H1 (cell line): ENCODE data around the gene NMU. TPM values are rescaled to one million over a fixed set of nuclear protein-coding genes. Genes with fewer than 3 reads are reported as not detected.

Experiments
- CTCF ChIA-PET: fragments of 300-600 bp; sonication (Branson Sonifier 250); formaldehyde crosslinking; loops from one replicate; lab custom pipeline; 2021; ENCODE audit not compliant: partially characterized antibody; lab: Charles Lee
- POLR2A ChIA-PET: fragments of 300-600 bp; sonication (Branson Sonifier 250); formaldehyde crosslinking; loops from one replicate; lab custom pipeline; 2021; ENCODE audit warnings: inconsistent platforms; ENCODE audit not compliant: partially characterized antibody; lab: Charles Lee
- DNase-seq, 2 experiments: peaks; one replicate each; pipeline versions ENCODE4 v3.0.0 to v3.0.0-alpha.2; 2010 to 2022; ENCODE audit warnings: low spot score in 2 of 2, low read depth in 1 of 2, mixed read lengths in 1 of 2
- FAIRE-seq: peaks from 2 replicates; lab custom pipeline; 2011; peaks lifted over from hg19 to GRCh38; lab: Jason Lieb, UNC
- H2AFZ ChIP-seq: 2 replicates; pipeline ENCODE4 v1.8.1; 2012; ENCODE audit warnings: low read length, inconsistent platforms
- H2AK5ac ChIP-seq: 2 replicates; pipeline ENCODE4 v1.6.1; 2013; ENCODE audit warnings: low read depth, low read length
- H2BK120ac ChIP-seq: replicated peaks from 2 replicates; pipeline ENCODE3; 2013; ENCODE audit warnings: low read depth, low read length, inconsistent platforms
- H2BK12ac ChIP-seq: 2 replicates; pipeline ENCODE4 v1.6.1; 2013; ENCODE audit warnings: low read depth, low read length
- H2BK15ac ChIP-seq: 2 replicates; pipeline ENCODE4 v1.6.1; 2013; ENCODE audit warnings: low read length
- H2BK20ac ChIP-seq: 2 replicates; pipeline ENCODE4 v1.6.1; 2013; ENCODE audit warnings: low read length
- H2BK5ac ChIP-seq: 2 replicates; pipeline ENCODE4 v1.6.1; 2013; ENCODE audit warnings: low read depth, low read length
- H3K14ac ChIP-seq: 2 replicates; pipeline ENCODE4 v1.6.1; 2013; ENCODE audit warnings: inconsistent platforms; ENCODE audit not compliant: insufficient read length
- H3K18ac ChIP-seq: 2 replicates; pipeline ENCODE4 v1.6.1; 2013; ENCODE audit warnings: low read length; ENCODE audit errors: extremely low read depth
- H3K23ac ChIP-seq: 2 replicates; pipeline ENCODE4 v1.6.1; 2013; ENCODE audit warnings: inconsistent platforms; ENCODE audit not compliant: insufficient read length
- H3K23me2 ChIP-seq: 2 replicates; pipeline ENCODE4 v1.6.1; 2013; ENCODE audit warnings: low read depth, low read length
- H3K27ac ChIP-seq: 2 replicates; pipeline ENCODE4 v1.6.1; 2011; ENCODE audit warnings: low read depth, low read length, inconsistent platforms
- H3K27me3 ChIP-seq, 4 experiments: replicated peaks in 1 of 4; 1 replicate in 1 of 4; 2 replicates in 3 of 4; pipeline versions ENCODE4 v1.6.1 to v1.8.1; 2011 to 2013; ENCODE audit warnings: low read length in 3 of 4, mild to moderate bottlenecking in 3 of 4, inconsistent platforms in 2 of 4, mixed read lengths in 2 of 4, moderate library complexity in 1 of 4; ENCODE audit not compliant: control insufficient read depth in 3 of 4, insufficient read depth in 3 of 4; ENCODE audit errors: extremely low read depth in 1 of 4
- H3K36me3 ChIP-seq, 4 experiments: 2 replicates each; pipeline versions ENCODE4 v1.6.1 to v1.8.1; 2011 to 2013; ENCODE audit warnings: mild to moderate bottlenecking in 4 of 4, low read length in 3 of 4, moderate library complexity in 2 of 4, control low read depth in 1 of 4, inconsistent platforms in 1 of 4; ENCODE audit not compliant: insufficient read depth in 4 of 4, control insufficient read depth in 2 of 4
- H3K4ac ChIP-seq: replicated peaks from 2 replicates; pipeline ENCODE3; 2013; ENCODE audit warnings: low read length, low read depth, mixed read lengths, inconsistent platforms; ENCODE audit not compliant: insufficient read length
- H3K4me1 ChIP-seq, 4 experiments: replicated peaks in 1 of 4; 1 replicate in 1 of 4; 2 replicates in 3 of 4; pipeline versions ENCODE4 v1.6.1 to v1.8.1; 2011 to 2013; ENCODE audit warnings: low read length in 3 of 4, inconsistent platforms in 2 of 4, mixed read lengths in 1 of 4; ENCODE audit not compliant: insufficient read depth in 4 of 4, control insufficient read depth in 3 of 4
- H3K4me2 ChIP-seq, 2 experiments: 2 replicates each; pipeline versions ENCODE4 v1.6.1 to v1.8.1; 2011 to 2013; ENCODE audit warnings: low read depth in 2 of 2, low read length in 2 of 2, control low read depth in 1 of 2, inconsistent platforms in 1 of 2, mild to moderate bottlenecking in 1 of 2; ENCODE audit not compliant: insufficient read depth in 1 of 2
- H3K4me3 ChIP-seq, 4 experiments: fragments of 200-600, 300-600 bp in 1 of 4; sonication (generic), shearing (Covaris generic), sonication (Bioruptor Twin) in 1 of 4; 2 replicates each; pipeline versions ENCODE4 v1.5.1 to v1.8.1; 2011 to 2016; ENCODE audit warnings: low read length in 4 of 4, low read depth in 3 of 4, control low read depth in 2 of 4, inconsistent platforms in 2 of 4, mild to moderate bottlenecking in 2 of 4, mixed read lengths in 1 of 4, moderate library complexity in 1 of 4; ENCODE audit not compliant: insufficient read depth in 2 of 4; ENCODE audit errors: extremely low read depth in 1 of 4
- H3K56ac ChIP-seq: replicated peaks from 2 replicates; pipeline ENCODE3; 2013; ENCODE audit warnings: low read depth, mild to moderate bottlenecking, mixed read lengths, low read length, inconsistent platforms; ENCODE audit not compliant: insufficient read length
- H3K79me1 ChIP-seq: 2 replicates; pipeline ENCODE4 v1.6.1; 2013; ENCODE audit warnings: low read depth, low read length, control low read depth
- H3K79me2 ChIP-seq, 2 experiments: 2 replicates each; pipeline versions ENCODE4 v1.6.1 to v1.8.1; 2012 to 2013; ENCODE audit warnings: low read length in 2 of 2, mild to moderate bottlenecking in 2 of 2, inconsistent platforms in 1 of 2; ENCODE audit not compliant: insufficient read depth in 2 of 2, control insufficient read depth in 1 of 2
- H3K9ac ChIP-seq, 4 experiments: replicated peaks in 1 of 4; 1 replicate in 1 of 4; 2 replicates in 3 of 4; pipeline versions ENCODE4 v1.6.1 to v1.8.1; 2011 to 2013; ENCODE audit warnings: low read depth in 3 of 4, low read length in 3 of 4, control low read depth in 2 of 4, mild to moderate bottlenecking in 2 of 4, moderate library complexity in 2 of 4, inconsistent platforms in 1 of 4; ENCODE audit errors: extremely low read depth in 1 of 4
- H3K9me3 ChIP-seq, 2 experiments: 2 replicates each; pipeline versions ENCODE4 v1.6.1 to v1.8.1; 2012 to 2013; ENCODE audit warnings: mild to moderate bottlenecking in 2 of 2, moderate library complexity in 2 of 2, control low read depth in 1 of 2, inconsistent platforms in 1 of 2, low read depth in 1 of 2, low read length in 1 of 2, mixed read lengths in 1 of 2; ENCODE audit not compliant: insufficient read depth in 2 of 2
- H4K20me1 ChIP-seq, 2 experiments: replicated peaks in 1 of 2; 2 replicates each; pipeline versions ENCODE3 to v1.8.1; 2011 to 2013; ENCODE audit warnings: inconsistent platforms in 2 of 2, low read length in 2 of 2, mild to moderate bottlenecking in 1 of 2; ENCODE audit not compliant: insufficient read depth in 2 of 2, control insufficient read depth in 1 of 2
- H4K5ac ChIP-seq: 2 replicates; pipeline ENCODE4 v1.6.1; 2013; ENCODE audit warnings: low read length, low read depth, mixed read lengths, inconsistent platforms; ENCODE audit not compliant: insufficient read length
- H4K8ac ChIP-seq: 2 replicates; pipeline ENCODE4 v1.8.0; 2013; ENCODE audit warnings: mild to moderate bottlenecking, moderate library complexity, low read length, inconsistent platforms; ENCODE audit not compliant: insufficient read depth; ENCODE audit errors: extremely low read depth
- H4K91ac ChIP-seq: replicated peaks from 2 replicates; pipeline ENCODE3; 2013; ENCODE audit warnings: low read length, mixed read lengths, inconsistent platforms; ENCODE audit not compliant: insufficient read length
- CBX8 ChIP-seq: fragments of 300-800, 300-1000 bp; sonication (generic); IDR thresholded peaks from 2 replicates; pipeline ENCODE4 v1.7.1; 2016; ENCODE audit warnings: low read depth, low read length, borderline replicate concordance
- CTBP2 ChIP-seq: IDR thresholded peaks from 2 replicates; pipeline ENCODE4 v1.7.0; 2011; ENCODE audit warnings: borderline replicate concordance, mild to moderate bottlenecking, moderate library complexity, mixed read lengths, low read length; ENCODE audit not compliant: insufficient read depth, insufficient read length
- KDM5A ChIP-seq: fragments of 200-600 bp; IDR thresholded peaks from 2 replicates; pipeline ENCODE4 v1.7.1; 2012; ENCODE audit warnings: mild to moderate bottlenecking, low read length, inconsistent platforms, mixed read lengths
- POLR2A ChIP-seq, 2 experiments: IDR thresholded peaks; 1 replicate in 1 of 2; 2 replicates in 1 of 2; pipeline ENCODE4 v1.6.1; 2011; ENCODE audit warnings: low read depth in 2 of 2, low read length in 2 of 2, mild to moderate bottlenecking in 2 of 2; ENCODE audit errors: control extremely low read depth in 1 of 2
- POLR2AphosphoS5 ChIP-seq: IDR thresholded peaks from 2 replicates; pipeline ENCODE4 v1.6.1; 2011; ENCODE audit warnings: low read depth, low read length
- RBBP5 ChIP-seq: IDR thresholded peaks from 2 replicates; pipeline ENCODE4 v1.7.1; 2012; ENCODE audit warnings: low read depth, mild to moderate bottlenecking, inconsistent platforms, low read length, moderate library complexity, borderline replicate concordance
- RFX5 ChIP-seq: IDR thresholded peaks from 2 replicates; pipeline ENCODE4 v1.6.1; 2011; ENCODE audit warnings: low read depth, low read length, improper control_type of control experiment, borderline replicate concordance
- RXRA ChIP-seq: IDR thresholded peaks from 2 replicates; pipeline ENCODE4 v1.6.1; 2011; ENCODE audit warnings: low read depth, mild to moderate bottlenecking, low read length, moderate library complexity; ENCODE audit not compliant: insufficient read depth
- SAP30 ChIP-seq: fragments of 300-600 bp; sonication (generic); IDR thresholded peaks from 2 replicates; pipeline ENCODE4 v1.7.1; 2012; ENCODE audit warnings: low read length, moderate library complexity, mild to moderate bottlenecking, inconsistent platforms; ENCODE audit not compliant: insufficient read depth, insufficient replicate concordance
- TAF7 ChIP-seq: optimal IDR thresholded peaks from 2 replicates; pipeline ENCODE3; 2011; ENCODE audit warnings: low read depth, mild to moderate bottlenecking, inconsistent platforms, low read length, moderate library complexity, borderline replicate concordance
- TEAD4 ChIP-seq: IDR thresholded peaks from 2 replicates; pipeline ENCODE4 v1.6.1; 2012; ENCODE audit warnings: low read depth, low read length, inconsistent platforms, mixed read lengths
- WGBS, 2 experiments: shearing (Covaris generic) in 1 of 2; methylation state at CpG; one replicate each; pipeline versions ENCODE4 v1.1.6 to v1.1.7; 2013 to 2015; ENCODE audit warnings: low lambda C conversion rate in 2 of 2, mixed read lengths in 2 of 2, inconsistent platforms in 1 of 2, low coverage in 1 of 2, missing lambda C conversion rate in 1 of 2; ENCODE audit not compliant: insufficient replicate concordance in 2 of 2, insufficient coverage in 1 of 2, insufficient read length in 1 of 2; ENCODE audit errors: extremely low coverage in 1 of 2, missing lambda C conversion rate in 1 of 2; 5-methylcytosine and 5-hydroxymethylcytosine counted together
- polyA plus RNA-seq, 7 experiments: library from polyadenylated mRNA; depleted of rRNA in 3 of 7; stranded (reverse) in 5 of 7; unstranded in 2 of 7; fragments of >200 nt in 5 of 7; fragments of 200-250 nt in 2 of 7; gene quantifications; 1 replicate in 5 of 7; 2 replicates in 1 of 7; 4 replicates in 1 of 7; pipeline versions ENCODE4 v1.2.1 to v1.2.3, GENCODE V29; 2011 to 2013; ENCODE audit warnings: missing spikeins in 2 of 7, mixed read lengths in 2 of 7
- total RNA-seq: library from RNA; stranded (reverse); fragmentation: NEBNext Ultra II Directional; extraction: Animal tissue kit (Norgen Biotek cat#: 25700); gene quantifications from 2 replicates; pipeline ENCODE4 v1.2.1, GENCODE V29; 2021
- TF ChIP-seq, protein P1 (sequence below): IDR thresholded peaks from 2 replicates; pipeline ENCODE4 v1.6.1; 2011; ENCODE audit warnings: low read length, improper control_type of control experiment

Gene NMU
- total and polyA plus RNA-seq, 2 of the 8 experiments (the other 6 are each of a cell fraction or from before 2014, with no cell fraction given): 30.5 to 50.4 TPM

DNA sequence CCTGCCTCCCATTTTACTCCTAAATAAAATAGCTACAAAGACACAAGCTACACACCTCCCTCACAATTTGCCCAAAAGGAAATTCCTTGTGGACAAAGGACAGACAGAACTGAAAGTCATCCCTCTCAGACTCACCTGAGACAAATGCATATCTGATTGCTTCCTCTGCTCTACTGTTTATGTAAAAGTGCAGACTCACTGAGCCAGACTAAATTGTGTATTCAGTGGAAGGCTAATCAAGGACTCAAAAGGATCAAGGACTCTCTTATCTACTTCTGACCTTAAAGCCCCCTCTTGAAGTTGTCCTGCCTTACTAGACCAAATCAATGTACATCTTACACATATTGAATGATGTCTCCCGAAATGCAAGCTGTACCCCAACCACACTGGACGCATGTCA lies 47.9 kb downstream of the NMU start:
- 88% methylated on average over 2 of the region's 2 CpGs; no CpG with 5 or more reads in 1 of the 2 experiments for WGBS, 2 experiments
- FAIRE-seq: no peak
- no peak for TF ChIP-seq RBBP5
- no peak for TF ChIP-seq RFX5
- TF ChIP-seq CBX8: no peak
- no peak for TF ChIP-seq RXRA
- TF ChIP-seq CTBP2: no peak
- no peak for TF ChIP-seq SAP30
- TF ChIP-seq POLR2A (IDR thresholded peaks at IDR 0.05; ENCODE audit: control extremely low read depth in 1 of 2, low read depth in 2 of 2, low read length in 2 of 2): no peak
- TF ChIP-seq TEAD4: no peak
- TF ChIP-seq KDM5A: no peak
- no peak for TF ChIP-seq POLR2AphosphoS5
- no peak for TF ChIP-seq TAF7
- TF ChIP-seq, protein P1, sequence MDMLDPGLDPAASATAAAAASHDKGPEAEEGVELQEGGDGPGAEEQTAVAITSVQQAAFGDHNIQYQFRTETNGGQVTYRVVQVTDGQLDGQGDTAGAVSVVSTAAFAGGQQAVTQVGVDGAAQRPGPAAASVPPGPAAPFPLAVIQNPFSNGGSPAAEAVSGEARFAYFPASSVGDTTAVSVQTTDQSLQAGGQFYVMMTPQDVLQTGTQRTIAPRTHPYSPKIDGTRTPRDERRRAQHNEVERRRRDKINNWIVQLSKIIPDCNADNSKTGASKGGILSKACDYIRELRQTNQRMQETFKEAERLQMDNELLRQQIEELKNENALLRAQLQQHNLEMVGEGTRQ: no peak

More for the DNA sequence above, 47.9 kb downstream of the NMU start:
- Histone ChIP-seq H3K27ac (no peak overlapping the region), H2BK120ac (no peak overlapping the region), H3K18ac (no peak overlapping the region), H3K56ac (no peak overlapping the region), H2BK20ac (no peak overlapping the region), H2AFZ (no peak overlapping the region), H3K4me3 (no peak overlapping the region), H3K4ac (no peak overlapping the region), H4K5ac (no peak overlapping the region), H3K4me1 (no peaks in the 10 kb centered on the region), H4K8ac (no peak overlapping the region), H3K14ac (no peak overlapping the region), H3K4me2 (no peak overlapping the region), H2BK5ac (no peak overlapping the region), H3K36me3 (no peaks in the 10 kb centered on the region), H3K9me3 (peaks cover 0 to 4% of the 10 kb centered on the region in 2 experiments; a peak in 1 of 4 replicates), H4K91ac (no peak overlapping the region), H3K27me3 (no peaks in the 10 kb centered on the region), H2BK15ac (no peak overlapping the region), H3K9ac (no peak overlapping the region), H3K23me2 (no peaks in the 10 kb centered on the region), H3K23ac (no peak overlapping the region), H2AK5ac (no peak overlapping the region), H3K79me1 (no peaks in the 10 kb centered on the region), H2BK12ac (peak overlapping the region; percentile 35; the same call in 1 of the 2 replicates), H4K20me1 (no peaks in the 10 kb centered on the region), H3K79me2 (no peaks in the 10 kb centered on the region)
- POLR2A ChIA-PET: no interaction called here
- DNase-seq: no peak
- CTCF ChIA-PET: no interaction called here
